B cell (primary cell): ENCODE data around the gene ZNF79. TPM values are rescaled to one million over a fixed set of nuclear protein-coding genes. Genes with fewer than 3 reads are reported as not detected.

ENCODE experiments used
- ATAC-seq: fragments of 200-7000 bp; cut with Tn5 transposase; one replicate; pipeline ENCODE4 v1.10.0; 2021; ENCODE audit warnings: low read depth, mild to moderate bottlenecking, moderate number of reproducible peaks, moderate library complexity
- CTCF ChIA-PET: fragments of 350-600 bp; sonication (Branson Sonifier 250); formaldehyde crosslinking; loops from one replicate; lab custom pipeline; 2021; ENCODE audit warnings: antibody characterized with exemption, inconsistent platforms; lab: Charles Lee
- POLR2A ChIA-PET: fragments of 350-600 bp; sonication (Branson Sonifier 250); formaldehyde crosslinking; loops from one replicate; lab custom pipeline; 2021; ENCODE audit warnings: antibody characterized with exemption; lab: Charles Lee
- DNase-seq: peaks from one replicate; pipeline ENCODE4 v3.0.0; 2013
- H2AFZ ChIP-seq: 2 replicates; pipeline ENCODE4 v1.6.1; 2012; ENCODE audit warnings: mild to moderate bottlenecking, low read depth, low read length; ENCODE audit not compliant: insufficient read depth, poor library complexity, severe bottlenecking
- H3K27ac ChIP-seq, 2 donors: 1 replicate in 1 of 2; 2 replicates in 1 of 2; pipeline ENCODE4 v1.5.1; 2012 to 2013; ENCODE audit warnings: low read length in 2 of 2, mild to moderate bottlenecking in 2 of 2, moderate library complexity in 1 of 2
- H3K27me3 ChIP-seq, 4 experiments: fragments of 200-600 bp in 1 of 4; sonication (generic) in 1 of 4; replicated peaks in 1 of 4; 1 replicate in 2 of 4; 2 replicates in 2 of 4; pipeline versions ENCODE4 v1.6.1 to v1.7.0; 2013 to 2016; ENCODE audit warnings: low read length in 3 of 4, mild to moderate bottlenecking in 2 of 4, mixed read lengths in 1 of 4, moderate library complexity in 1 of 4; ENCODE audit not compliant: insufficient read depth in 4 of 4, control insufficient read depth in 3 of 4; ENCODE audit errors: control extremely low read depth in 1 of 4
- H3K36me3 ChIP-seq, 2 experiments: replicated peaks in 1 of 2; 1 replicate in 1 of 2; 2 replicates in 1 of 2; pipeline versions ENCODE4 v1.6.1 to v1.7.1; 2013; ENCODE audit warnings: low read length in 1 of 2; ENCODE audit not compliant: insufficient read depth in 2 of 2, control insufficient read depth in 1 of 2; ENCODE audit errors: control extremely low read depth in 1 of 2, extremely low read depth in 1 of 2
- H3K4me1 ChIP-seq, 2 donors: fragments of 200-600 bp in 1 of 2; sonication (generic) in 1 of 2; 1 replicate in 1 of 2; 2 replicates in 1 of 2; pipeline versions ENCODE4 v1.5.1 to v1.6.1; 2013 to 2017; ENCODE audit warnings: low read length in 2 of 2; ENCODE audit not compliant: control insufficient read depth in 2 of 2, insufficient read depth in 2 of 2
- H3K4me2 ChIP-seq: replicated peaks from 2 replicates; pipeline ENCODE3; 2012; ENCODE audit warnings: mild to moderate bottlenecking, low read depth, low read length; ENCODE audit not compliant: poor library complexity, severe bottlenecking
- H3K4me3 ChIP-seq, 5 experiments: fragments of 200-600 bp in 1 of 5; sonication (generic) in 1 of 5; 1 replicate in 3 of 5; 2 replicates in 2 of 5; pipeline versions ENCODE4 v1.5.1 to v1.7.0; 2011 to 2016; ENCODE audit warnings: low read length in 4 of 5, mild to moderate bottlenecking in 4 of 5, low read depth in 2 of 5, control low read depth in 1 of 5, moderate library complexity in 1 of 5; ENCODE audit not compliant: insufficient read depth in 1 of 5; ENCODE audit errors: control extremely low read depth in 1 of 5, extremely low read depth in 1 of 5
- H3K79me2 ChIP-seq: fragments of 200-600 bp; sonication (generic); one replicate; pipeline ENCODE4 v1.6.0; 2016; ENCODE audit warnings: low read length; ENCODE audit not compliant: control insufficient read depth, insufficient read depth
- H3K9ac ChIP-seq: fragments of 200-600 bp; sonication (generic); 2 replicates; pipeline ENCODE4 v1.6.1; 2017; ENCODE audit warnings: mild to moderate bottlenecking, low read length, moderate library complexity
- H3K9me3 ChIP-seq, 3 donors: one replicate each; pipeline versions ENCODE4 v1.6.1 to v1.7.1; 2013; ENCODE audit warnings: low read length in 2 of 3; ENCODE audit not compliant: control insufficient read depth in 2 of 3, insufficient read depth in 1 of 3; ENCODE audit errors: control extremely low read depth in 1 of 3
- H4K20me1 ChIP-seq: 2 replicates; pipeline ENCODE4 v1.6.0; 2012; ENCODE audit warnings: mild to moderate bottlenecking, low read length; ENCODE audit not compliant: insufficient read depth, control insufficient read depth, poor library complexity, severe bottlenecking
- H3K27ac Mint-ChIP-seq: one replicate; pipeline ENCODE4 v1.8.0; 2021; ENCODE audit warnings: mixed read lengths
- H3K27me3 Mint-ChIP-seq: one replicate; pipeline ENCODE4 v1.8.0; 2021; ENCODE audit warnings: mixed read lengths
- H3K4me1 Mint-ChIP-seq: one replicate; pipeline ENCODE4 v1.8.0; 2021; ENCODE audit warnings: mixed read lengths
- H3K4me3 Mint-ChIP-seq: one replicate; pipeline ENCODE4 v1.8.0; 2021; ENCODE audit warnings: mixed read lengths
- H3K9me3 Mint-ChIP-seq: one replicate; pipeline ENCODE4 v1.8.0; 2022; ENCODE audit warnings: mixed read lengths; ENCODE audit not compliant: insufficient read depth
- CTCF ChIP-seq: fragments of 200-600 bp; IDR thresholded peaks from one replicate; pipeline ENCODE4 v1.8.0; 2022; ENCODE audit warnings: antibody characterized with exemption, mild to moderate bottlenecking
- EZH2 ChIP-seq: IDR thresholded peaks from 2 replicates; pipeline ENCODE4 v1.6.1; 2012; ENCODE audit warnings: borderline replicate concordance, low read depth, mild to moderate bottlenecking, moderate library complexity, low read length; ENCODE audit not compliant: insufficient read depth, poor library complexity, severe bottlenecking
- WGBS: methylation state at CpG from one replicate; pipeline ENCODE4 v1.1.5; 2013; ENCODE audit warnings: missing lambda C conversion rate; ENCODE audit not compliant: insufficient coverage; 5-methylcytosine and 5-hydroxymethylcytosine counted together
- intact Hi-C: fragments of 100-400 bp; cut with micrococcal nuclease; formaldehyde crosslinking; loops from one replicate; pipeline ENCODE4 v1.10.0; 2022
- polyA plus RNA-seq: library from polyadenylated mRNA; depleted of rRNA; stranded (reverse); fragments of >200 nt; gene quantifications from 2 replicates; pipeline ENCODE4 v1.2.3, GENCODE V29; 2012
- total RNA-seq, 2 donors: library from RNA; stranded (reverse); fragments of 120-200 nt in 1 of 2; gene quantifications; 1 replicate in 1 of 2; 2 replicates in 1 of 2; pipeline versions ENCODE4 v1.2.3 to v1.2.4, GENCODE V29; 2013 to 2022

ZNF79 gene
- total and polyA plus RNA-seq, 2 donors (not counting 1 experiment from before 2014, with no cell fraction given) = 4.8 to 16.1 TPM

DNA sequence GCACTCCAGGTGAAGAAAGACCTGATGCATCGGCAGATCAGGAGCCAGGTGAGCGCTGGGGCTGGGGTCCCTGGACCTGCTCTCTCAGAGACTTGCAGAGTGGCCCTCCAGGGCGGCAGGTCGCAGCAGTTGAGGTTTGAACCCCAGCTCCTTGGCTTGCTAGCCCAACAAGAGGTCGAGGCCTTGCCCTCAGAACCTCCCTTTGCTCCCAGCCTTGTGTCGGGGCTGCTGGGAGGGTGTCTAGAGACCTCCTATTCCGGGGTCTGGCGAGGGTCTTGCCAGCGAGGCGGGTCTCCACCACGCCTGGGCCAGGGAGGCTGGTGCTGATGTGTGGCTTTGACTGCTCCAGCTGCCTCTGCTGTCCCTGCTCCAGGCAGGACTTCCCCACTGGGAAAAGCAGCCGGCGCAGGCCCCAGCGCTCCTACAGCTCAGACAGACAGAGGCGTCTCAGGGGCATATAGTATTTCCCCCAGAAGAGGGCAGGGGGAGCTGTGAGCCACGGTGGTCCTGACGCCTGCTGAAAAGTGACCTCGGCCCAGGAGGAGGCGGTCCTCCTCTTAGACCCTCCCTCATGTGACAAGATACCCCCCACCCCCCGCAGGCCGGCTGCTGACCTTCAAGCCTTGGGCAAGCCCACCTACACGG lies 65.4 kb downstream of the ZNF79 start:
- H3K4me3 Mint-ChIP-seq = no peak overlapping the region
- peaks cover 1 to 64% of the 10 kb centered on the region in 2 experiments for H3K36me3 ChIP-seq
- CTCF ChIA-PET = interaction anchor here (1.0 kb wide), 1 partner anchor 15 kb away, joined by 5 read pairs; no protein-coding TSS in a partner anchor

More for the DNA sequence above, 65.4 kb downstream of the ZNF79 start:
- DNase-seq = no peak
- ATAC-seq = no peak
- Histone ChIP-seq H3K4me3 (no peak overlapping the region), H3K4me1 (no peaks in the 10 kb centered on the region), H3K9ac (no peak overlapping the region), H3K27ac (no peak overlapping the region), H3K27me3 (no peaks in the 10 kb centered on the region), H3K9me3 (no peaks in the 10 kb centered on the region), H4K20me1 (no peaks in the 10 kb centered on the region), H2AFZ (no peak overlapping the region), H3K79me2 (no peaks in the 10 kb centered on the region), H3K4me2 (no peak overlapping the region)
- Mint-ChIP-seq H3K4me1 (no peaks in the 10 kb centered on the region), H3K27ac (no peak overlapping the region), H3K9me3 (no peaks in the 10 kb centered on the region), H3K27me3 (no peaks in the 10 kb centered on the region)
- POLR2A ChIA-PET = no interaction called here
- intact Hi-C loops = no loop called here
- TF ChIP-seq CTCF = no peak
- no peak for TF ChIP-seq EZH2
- WGBS = 98% methylated on average over 16 of the region's 22 CpGs
